Brain microvascular endothelial cell (primary cell): Measurements from ENCODE around the gene COPS3.
A peak's percentile ranks its signal among the peaks of the same experiment; 100 is the strongest.

ENCODE experiments used
- DNase-seq: peaks from one replicate; pipeline ENCODE4 v3.0.0-alpha.2; 2020
- H3K27ac ChIP-seq: fragments of 250-450 bp; sonication (Bioruptor Pico); 2 replicates; pipeline ENCODE4 v1.5.1; 2020; ENCODE audit warnings: mild to moderate bottlenecking, moderate library complexity
- H3K27me3 ChIP-seq: fragments of 250-450 bp; sonication (Bioruptor Pico); replicated peaks from 2 replicates; pipeline ENCODE4 v1.5.1; 2020; ENCODE audit warnings: mild to moderate bottlenecking
- H3K36me3 ChIP-seq: fragments of 250-450 bp; sonication (Bioruptor Pico); replicated peaks from 2 replicates; pipeline ENCODE4 v1.5.1; 2020; ENCODE audit warnings: mild to moderate bottlenecking
- H3K4me3 ChIP-seq: 2 replicates; pipeline ENCODE4 v1.5.1; 2011; ENCODE audit warnings: low read depth, mild to moderate bottlenecking, control low read depth, low read length, moderate library complexity
- in situ Hi-C: cut with HindIII; loops from 2 replicates; pipeline ENCODE4 v1.10.0; 2017; ENCODE audit warnings: low sequenced_read_pairs, low pct_ligation_motif_present
- TF ChIP-seq, protein P1 (sequence below): IDR thresholded peaks from 2 replicates; pipeline ENCODE4 v1.5.1; 2011; ENCODE audit warnings: low read depth, mild to moderate bottlenecking, moderate library complexity, low read length, control low read depth, inconsistent platforms; ENCODE audit errors: missing control alignments

Gene COPS3

DNA sequence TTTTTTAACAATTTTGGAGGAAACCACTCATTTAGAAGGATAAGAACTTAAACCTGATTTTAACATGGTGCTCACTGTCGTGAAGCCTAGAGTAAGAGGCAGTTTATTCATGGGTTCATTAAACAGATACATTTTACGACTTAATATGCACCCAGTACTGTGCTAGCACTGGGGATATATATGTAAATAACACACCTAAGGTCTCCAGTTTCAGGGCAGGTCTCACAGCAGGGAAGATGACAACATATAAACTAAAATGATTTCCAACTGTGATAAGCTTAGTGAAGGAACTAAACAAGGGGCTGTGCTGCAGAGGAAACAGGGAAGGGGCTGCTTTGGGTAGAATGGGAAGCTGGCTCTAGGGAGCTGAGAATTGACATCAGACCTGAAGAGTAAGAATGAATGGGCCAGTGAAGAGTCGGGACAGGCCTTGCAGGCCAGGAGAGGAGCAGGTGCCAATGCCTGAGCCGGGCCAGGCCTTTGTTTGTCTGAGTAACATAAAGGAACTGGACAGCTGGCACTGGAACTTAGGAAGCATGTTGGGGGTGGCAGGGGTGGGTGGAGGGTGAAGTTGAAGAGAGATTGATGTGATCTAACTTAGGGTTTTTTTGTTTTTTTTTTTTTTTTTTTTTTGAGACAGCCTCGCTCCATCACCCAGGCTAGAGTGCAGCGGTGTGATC lies 34.2 kb upstream of the COPS3 start:
- TF ChIP-seq, protein P1, sequence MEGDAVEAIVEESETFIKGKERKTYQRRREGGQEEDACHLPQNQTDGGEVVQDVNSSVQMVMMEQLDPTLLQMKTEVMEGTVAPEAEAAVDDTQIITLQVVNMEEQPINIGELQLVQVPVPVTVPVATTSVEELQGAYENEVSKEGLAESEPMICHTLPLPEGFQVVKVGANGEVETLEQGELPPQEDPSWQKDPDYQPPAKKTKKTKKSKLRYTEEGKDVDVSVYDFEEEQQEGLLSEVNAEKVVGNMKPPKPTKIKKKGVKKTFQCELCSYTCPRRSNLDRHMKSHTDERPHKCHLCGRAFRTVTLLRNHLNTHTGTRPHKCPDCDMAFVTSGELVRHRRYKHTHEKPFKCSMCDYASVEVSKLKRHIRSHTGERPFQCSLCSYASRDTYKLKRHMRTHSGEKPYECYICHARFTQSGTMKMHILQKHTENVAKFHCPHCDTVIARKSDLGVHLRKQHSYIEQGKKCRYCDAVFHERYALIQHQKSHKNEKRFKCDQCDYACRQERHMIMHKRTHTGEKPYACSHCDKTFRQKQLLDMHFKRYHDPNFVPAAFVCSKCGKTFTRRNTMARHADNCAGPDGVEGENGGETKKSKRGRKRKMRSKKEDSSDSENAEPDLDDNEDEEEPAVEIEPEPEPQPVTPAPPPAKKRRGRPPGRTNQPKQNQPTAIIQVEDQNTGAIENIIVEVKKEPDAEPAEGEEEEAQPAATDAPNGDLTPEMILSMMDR, result no peak
- Histone ChIP-seq H3K36me3 (no peaks in the 10 kb centered on the region), H3K27me3 (no peaks in the 10 kb centered on the region), H3K27ac (no peak overlapping the region), H3K4me3 (no peak overlapping the region)
- in situ Hi-C loops, result no loop called here
- DNase-seq, result no peak

DNA sequence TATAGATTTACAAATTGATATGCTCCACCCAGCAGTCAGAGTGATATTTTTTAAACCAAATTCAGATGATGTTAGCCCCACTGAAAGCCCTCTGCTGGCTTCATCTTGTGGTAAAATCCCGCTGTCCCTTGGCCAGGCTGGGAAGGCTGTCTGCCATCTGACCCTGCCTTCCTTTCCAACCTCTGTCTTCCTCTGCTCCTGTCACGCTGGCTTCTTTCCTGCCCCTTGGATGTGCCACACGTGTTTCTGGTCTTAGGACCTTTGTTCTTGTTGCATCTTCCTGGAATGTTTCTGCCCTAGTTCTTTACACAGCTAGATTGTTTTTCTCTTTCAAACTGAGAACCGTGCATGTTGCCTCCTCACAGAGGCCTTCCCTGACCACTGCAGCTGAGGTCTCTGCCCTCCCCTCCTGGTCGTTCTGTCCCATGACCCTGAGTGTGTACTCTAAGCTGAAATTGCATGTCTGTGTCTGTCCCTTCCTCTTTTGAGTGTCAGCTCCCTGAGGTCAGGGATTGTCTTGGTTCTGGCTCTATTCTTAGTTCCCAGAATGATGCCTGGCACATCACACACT lies 33.5 kb upstream of the COPS3 start:
- Histone ChIP-seq H3K36me3 (no peaks in the 10 kb centered on the region), H3K27me3 (no peaks in the 10 kb centered on the region), H3K4me3 (no peak overlapping the region), H3K27ac (no peak overlapping the region)
- TF ChIP-seq, protein P1, result no peak
- in situ Hi-C loops, result no loop called here
- DNase-seq, result no peak

DNA sequence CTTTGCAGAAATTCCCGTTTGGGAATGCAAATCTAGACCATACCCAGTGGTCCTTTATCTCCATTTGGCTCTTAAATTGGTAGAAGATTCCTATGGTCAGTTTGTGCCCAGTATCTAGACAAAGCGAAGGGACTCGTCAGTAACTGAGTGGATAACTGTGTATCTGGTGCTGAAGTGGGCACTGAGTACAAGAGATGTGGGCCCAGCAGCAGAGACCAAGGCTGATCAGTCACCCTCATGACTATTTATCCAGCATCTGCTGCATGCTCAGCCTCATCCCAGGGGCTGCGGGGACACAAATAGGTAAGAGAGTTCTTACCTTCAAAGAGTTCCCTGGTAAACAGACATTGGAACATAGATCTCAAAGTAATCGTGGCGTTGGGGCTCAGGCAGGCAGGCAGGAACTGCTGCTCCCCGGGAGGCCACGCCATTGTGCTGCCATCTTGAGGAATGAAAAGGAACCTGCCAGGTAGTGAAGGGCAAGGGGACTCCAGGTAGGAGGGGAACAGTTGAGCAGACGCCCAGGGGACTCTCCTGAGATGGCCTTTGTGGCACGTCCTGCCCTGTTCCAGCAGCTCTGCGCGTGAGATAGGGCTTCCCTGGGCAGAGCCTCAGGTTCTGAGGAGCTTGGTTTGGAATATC lies 32.4 kb upstream of the COPS3 start:
- Histone ChIP-seq H3K27me3 (no peaks in the 10 kb centered on the region), H3K27ac (no peak overlapping the region), H3K36me3 (no peaks in the 10 kb centered on the region), H3K4me3 (no peak overlapping the region)
- TF ChIP-seq, protein P1, result peak; percentile 63
- no peak for DNase-seq
- in situ Hi-C loops, result no loop called here

DNA sequence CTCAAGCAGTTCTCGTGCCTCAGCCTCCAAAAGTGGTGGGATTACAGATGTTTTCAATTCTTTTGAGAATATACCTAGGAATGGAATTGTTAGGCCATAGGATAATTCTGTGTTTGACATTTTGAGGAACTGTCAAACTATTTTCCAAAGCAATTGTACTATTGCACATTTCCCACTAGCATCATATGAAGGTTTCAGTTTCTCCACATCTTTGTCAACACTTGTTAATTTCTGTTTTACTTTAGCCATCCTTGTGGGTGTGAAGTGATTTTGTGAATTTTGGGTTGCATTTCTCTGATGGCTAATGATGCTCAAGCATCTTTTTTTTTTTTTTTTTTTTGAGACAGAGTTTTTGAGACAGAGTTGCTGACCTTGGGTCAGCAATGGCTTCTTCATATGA lies 28.3 kb upstream of the COPS3 start:
- Histone ChIP-seq H3K27me3 (no peaks in the 10 kb centered on the region), H3K36me3 (no peaks in the 10 kb centered on the region), H3K4me3 (no peak overlapping the region), H3K27ac (no peak overlapping the region)
- in situ Hi-C loops, result no loop called here
- DNase-seq, result no peak
- TF ChIP-seq, protein P1, result no peak

DNA sequence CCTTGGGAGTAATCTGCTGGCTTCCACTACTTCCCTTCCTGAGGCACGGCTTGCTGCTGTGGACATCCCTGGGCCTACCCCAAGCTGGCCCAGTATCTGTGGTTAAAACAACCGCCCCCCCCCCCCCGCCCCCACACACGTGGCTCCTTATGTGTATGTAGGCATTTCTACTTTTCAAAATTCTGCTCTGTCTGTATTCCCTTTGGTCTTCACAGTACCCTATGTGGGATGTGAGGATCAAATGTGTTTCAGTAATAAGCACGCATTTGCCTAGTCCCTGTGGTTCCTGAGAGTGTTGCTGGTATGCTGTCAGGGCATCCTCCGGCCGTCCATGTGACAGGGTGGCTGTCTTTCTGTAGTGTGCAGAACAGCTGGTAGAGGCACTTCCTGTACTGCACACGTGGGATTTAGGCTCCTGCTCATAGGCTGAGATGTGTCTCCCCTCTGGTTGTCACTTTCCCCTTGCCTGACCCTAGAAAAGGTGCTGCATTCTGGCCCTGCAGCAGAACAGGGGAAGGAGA lies 24.3 kb upstream of the COPS3 start:
- H3K27me3 ChIP-seq, result no peaks in the 10 kb centered on the region
- H3K36me3 ChIP-seq, result no peaks in the 10 kb centered on the region
- no peak for DNase-seq
- TF ChIP-seq, protein P1, result no peak
- H3K27ac ChIP-seq, result no peak overlapping the region
- no peak overlapping the region for H3K4me3 ChIP-seq
- in situ Hi-C loops, result no loop called here
